NCI-H82 treated with DMSO at 0.1 percent for 48 hours (cell line): ENCODE data around the gene TC2N.
"Not testable (repeated sequence)": the region's sequence is repeated elsewhere in the genome, so short reads cannot be mapped to it uniquely, and the experiment has no call there.

ENCODE experiments used
- DNase-seq: peaks from one replicate; lab custom pipeline; 2025; ENCODE audit not compliant: unreplicated experiment; lab: John Stamatoyannopoulos, UW

The TC2N gene

DNA sequence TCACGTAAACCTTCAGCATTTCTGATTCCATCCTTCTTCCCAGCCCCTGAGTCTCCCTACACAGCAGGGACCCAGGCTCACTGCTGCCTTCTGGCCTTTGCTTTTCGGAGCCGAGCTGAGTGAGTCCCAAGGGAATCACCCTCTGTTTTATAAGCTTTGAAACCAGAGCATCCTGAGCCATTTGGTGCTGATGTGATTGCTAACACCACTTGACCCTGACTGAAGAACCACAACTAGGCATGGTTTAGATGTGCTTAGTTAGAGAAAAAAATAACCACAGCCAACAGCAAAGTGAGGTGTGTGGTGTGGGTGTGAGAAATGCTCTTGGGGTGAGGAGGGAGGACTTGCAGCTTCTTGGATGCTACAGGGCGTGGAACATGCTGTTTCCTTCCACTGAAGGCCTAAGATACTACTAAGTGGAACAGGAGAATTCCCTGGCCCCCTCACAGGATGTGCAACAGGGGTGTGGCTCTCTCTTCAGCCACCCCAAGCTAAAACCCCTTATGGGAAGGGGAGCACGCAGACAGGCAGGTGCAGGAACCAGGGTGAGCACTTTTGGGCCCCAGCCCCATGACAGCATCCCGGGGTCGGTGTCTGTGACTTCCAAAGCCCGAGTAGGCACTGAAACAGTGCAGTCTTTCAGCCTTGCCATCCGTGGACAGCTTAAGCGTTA is at the start of gene TC2N:
TC2N (minus strand) TSS at position 221 of the 673 bp plus-strand sequence. CDS start 53,767 bp downstream, outside the sequence.
- DNase-seq, result no peak

DNA sequence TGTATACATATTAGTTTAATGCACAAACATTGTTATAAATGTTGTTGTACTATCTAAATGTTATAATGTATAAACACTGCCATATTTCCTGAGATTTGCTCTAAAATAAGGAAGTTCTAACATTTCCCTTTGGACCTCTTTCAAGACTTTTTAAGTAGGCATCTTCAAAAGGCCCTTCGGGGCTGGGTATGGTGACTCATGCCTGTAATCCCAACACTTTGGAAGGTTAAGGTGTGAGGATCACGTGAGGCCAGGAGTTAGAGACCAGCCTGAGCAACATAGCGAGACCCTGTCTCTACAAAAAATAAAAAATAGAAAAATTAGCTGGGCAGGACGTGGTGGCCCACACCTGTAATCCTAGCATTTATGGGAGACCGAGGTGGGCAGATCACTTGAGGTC is 44.7 kb upstream of the TC2N start:
- DNase-seq, result no peak

DNA sequence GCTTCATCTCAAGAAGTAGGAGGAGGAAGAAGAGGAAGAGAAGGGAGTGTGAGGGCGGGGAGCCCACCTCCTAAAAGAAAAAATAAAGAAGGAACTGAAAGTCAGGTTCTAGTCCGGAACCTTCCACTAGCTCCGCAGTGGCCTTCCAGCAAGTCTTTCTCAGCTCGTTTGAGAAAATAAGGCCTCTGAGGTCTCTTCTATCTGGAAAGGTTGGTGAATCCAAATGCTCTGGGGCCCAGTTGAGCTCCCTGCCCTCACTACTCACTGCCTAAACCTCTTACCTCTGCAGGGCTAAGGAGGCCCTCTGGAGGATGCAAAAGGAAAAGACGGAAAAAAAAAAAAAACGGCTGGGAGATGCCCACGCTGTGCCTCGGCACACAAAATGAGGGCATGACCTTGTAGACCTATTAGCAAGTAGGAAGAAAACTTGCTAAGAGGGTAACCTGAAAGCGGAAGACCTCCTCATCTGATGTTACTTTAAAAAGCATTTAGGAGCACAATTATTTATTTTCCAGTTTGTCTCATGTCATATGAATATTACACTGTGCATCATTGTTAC is 44.2 kb upstream of the TC2N start:
- DNase-seq, result peak; percentile 7

GRCh38 chr14:91910196-91910595 is 42.9 kb upstream of the TC2N start:
- DNase-seq, result no peak

DNA sequence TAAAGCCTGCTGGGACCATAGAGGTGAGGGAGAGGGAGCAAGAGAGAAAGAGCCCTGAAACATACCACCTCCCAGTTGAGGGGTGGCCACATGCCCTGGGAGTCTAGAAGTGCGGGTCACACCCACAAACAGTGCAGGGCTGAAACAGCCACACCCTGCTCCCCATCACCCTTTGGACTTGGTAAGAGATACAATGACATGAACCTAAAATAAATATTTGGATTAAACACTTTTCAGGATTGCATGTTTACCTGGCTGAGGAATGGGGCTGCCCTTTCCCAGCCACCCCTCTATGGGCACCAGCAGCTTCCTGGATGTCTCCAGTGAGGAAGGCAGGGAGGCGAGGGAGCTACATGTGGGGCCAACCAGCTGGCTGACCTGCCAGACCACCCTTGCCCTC is 39.0 kb upstream of the TC2N start:
- no peak for DNase-seq

- DNase-seq, result no peak
Measured at GRCh38 chr14:91904956-91905645, 37.8 kb upstream of the TC2N start.

GRCh38 chr14:91904483-91904882 is 37.1 kb upstream of the TC2N start:
- DNase-seq, result no peak

DNA sequence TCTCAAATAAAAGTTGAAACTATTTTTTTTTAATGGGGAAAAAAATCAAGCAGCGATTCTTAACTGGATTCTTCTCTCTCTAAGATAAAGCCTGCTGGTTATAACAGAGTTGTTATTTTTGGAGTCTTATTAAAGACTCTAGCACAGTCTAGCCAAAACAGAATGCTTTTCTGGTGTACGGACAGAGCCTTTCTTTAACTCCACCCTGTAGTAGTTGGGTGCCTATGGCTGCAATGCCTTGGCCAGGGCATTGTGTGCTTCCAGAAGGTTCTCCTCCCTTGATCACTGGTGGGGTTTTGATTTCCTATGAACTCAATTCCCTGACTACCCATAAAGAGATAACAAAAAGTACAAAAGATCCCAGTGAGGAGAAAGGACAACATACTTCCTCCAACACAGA is 35.7 kb upstream of the TC2N start:
- no peak for DNase-seq

DNA sequence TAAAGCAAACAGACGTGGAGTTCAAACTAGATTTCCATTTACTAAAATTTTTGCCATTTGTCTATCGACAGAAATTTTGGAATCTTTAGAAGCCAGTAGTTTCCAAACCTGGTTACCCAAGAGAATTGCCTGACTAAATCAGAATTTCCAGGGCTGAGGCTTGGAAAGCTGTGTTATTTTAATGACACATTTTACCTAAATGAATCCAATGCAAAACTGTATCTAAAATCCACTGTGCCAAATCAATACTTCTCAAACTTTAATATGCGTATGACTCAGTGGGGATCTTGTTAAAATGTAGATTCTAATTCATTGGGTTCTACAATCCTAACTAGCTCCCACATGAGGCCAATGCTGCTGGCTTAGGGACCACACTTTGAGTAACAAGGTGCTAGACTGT is 35.0 kb upstream of the TC2N start:
- no peak for DNase-seq

GRCh38 chr14:91901449-91902226 is 34.3 kb upstream of the TC2N start:
- no peak for DNase-seq

GRCh38 chr14:91899806-91900205 is 32.5 kb upstream of the TC2N start:
- DNase-seq, result no peak

DNA sequence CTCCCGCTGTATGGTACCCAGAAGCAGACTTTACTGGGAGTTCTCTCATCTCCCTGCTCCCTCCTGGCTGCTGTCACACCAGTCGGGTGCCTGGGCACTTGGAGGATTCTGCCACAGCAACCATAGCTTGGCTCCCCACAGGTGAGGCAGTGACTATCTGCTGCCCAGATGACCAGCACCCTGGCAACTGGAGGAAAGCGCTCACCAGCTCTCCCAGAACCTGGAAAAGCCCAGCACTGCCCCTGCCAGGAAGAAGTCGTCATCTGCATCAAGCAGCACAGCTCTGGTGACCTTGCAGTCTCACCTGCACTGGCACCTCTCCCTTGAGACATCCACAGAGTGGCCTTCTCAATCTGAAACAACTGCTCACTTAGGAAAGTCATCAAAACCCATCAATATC is 31.9 kb upstream of the TC2N start:
- DNase-seq, result no peak

- no peak for DNase-seq
Measured at GRCh38 chr14:91898372-91898771, 31.0 kb upstream of the TC2N start.

DNA sequence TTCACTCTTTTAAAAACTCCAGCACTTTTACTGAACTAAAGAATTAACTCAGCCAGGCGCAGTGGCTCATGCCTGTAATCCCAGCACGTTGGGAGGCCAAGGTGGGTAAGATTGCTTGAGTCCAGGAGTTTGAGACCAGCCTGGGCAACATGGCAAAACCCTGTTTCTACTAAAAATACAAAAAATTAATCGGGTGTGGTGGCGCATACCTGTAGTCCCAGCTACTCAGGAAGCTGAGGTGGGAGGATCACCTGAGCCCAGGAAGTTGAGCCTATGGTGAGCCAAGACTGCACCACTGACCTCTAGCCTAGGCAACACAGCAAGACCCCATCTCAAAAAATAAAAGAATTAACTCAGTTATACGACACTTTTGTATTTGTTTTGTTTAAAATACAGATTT is 30.4 kb upstream of the TC2N start:
- DNase-seq, result not testable (repeated sequence)

- DNase-seq, result no peak
Measured at GRCh38 chr14:91897106-91897701, 29.9 kb upstream of the TC2N start.

DNA sequence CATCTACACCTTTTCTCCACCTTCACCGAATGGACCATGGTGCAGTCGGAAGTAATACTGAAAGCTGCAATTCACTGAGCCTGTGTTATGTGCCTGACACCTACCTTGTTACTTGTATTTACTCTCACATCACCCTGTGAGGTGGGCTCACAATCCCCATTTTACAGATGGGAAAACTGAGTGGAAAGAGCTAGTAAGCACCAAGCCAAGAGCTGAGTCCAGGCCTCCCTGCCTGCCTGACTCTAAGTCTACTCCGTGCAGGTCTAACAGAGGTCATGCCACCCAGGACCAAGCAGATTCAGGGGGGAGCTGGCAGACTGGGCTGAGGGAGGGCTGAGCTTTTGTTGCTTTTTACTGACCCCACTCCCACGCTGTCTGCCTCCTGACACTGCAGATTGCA is 29.1 kb upstream of the TC2N start:
- DNase-seq, result no peak

DNA sequence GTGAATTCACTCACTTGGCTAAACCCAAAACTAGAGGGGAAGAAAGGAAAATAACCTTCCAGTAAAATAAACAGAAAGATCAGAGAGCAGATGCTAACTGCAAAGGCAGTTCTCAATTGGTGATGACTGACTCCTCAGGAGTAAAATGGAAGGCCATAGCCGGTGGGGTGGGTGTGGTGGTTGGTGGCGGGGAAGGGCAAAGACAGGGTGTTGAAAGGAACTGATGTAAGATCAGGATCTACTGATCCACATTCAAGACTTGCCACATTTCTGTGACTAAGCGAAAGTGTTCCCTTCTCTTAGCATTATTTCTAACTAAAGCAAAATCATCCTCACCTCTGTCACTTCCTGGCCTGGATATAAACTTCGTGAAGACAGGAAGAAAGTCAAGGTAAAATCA is 26.3 kb upstream of the TC2N start:
- no peak for DNase-seq

DNA sequence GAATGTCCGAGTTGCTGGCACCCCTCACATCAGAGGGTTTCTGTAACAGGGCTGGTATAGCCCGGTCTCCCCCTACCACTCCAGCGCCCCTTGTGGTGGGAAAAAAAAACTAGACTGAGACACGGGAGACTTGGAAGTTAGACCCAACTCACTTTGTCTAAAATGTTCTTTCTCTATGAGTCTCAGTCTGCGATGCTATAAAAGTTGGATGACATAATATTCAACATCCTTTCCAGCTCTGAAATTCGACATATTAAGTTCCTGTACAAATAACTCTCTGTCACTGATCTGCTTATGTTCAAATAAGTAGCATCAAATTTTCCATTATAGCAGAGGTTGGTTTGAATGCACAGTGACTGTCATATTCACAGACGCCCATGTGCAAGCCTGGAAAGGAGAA is 25.7 kb upstream of the TC2N start:
- no peak for DNase-seq

DNA sequence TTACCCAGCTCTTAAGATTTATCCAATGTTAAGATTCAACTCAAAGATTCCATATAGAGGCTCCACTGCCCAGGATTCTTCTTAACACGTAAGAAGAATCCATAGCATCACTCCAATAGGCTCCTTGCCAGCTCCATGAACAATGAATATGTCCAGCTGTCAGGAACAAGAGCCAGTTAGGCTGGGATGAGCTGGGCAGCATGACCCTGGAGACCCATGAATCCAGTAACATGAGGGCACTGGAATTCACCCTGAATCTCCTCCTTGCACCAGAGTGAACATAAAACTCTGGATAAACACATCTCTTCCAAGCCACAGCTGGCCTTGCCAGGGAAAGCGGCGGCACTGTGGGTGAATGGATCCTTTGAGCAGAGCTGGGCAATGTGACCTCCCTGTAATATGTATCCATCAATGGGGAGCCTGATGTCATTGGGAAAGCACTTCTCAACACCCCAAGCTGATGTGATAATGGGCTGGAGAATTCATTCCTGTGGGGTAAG is 24.4 kb upstream of the TC2N start:
- DNase-seq, result no peak

- DNase-seq, result no peak
Measured at GRCh38 chr14:91891101-91891500, 23.8 kb upstream of the TC2N start.

- DNase-seq, result no peak
Measured at GRCh38 chr14:91890291-91890749, 23.0 kb upstream of the TC2N start.
